Activated CD4-positive, alpha-beta T cell treated with anti-CD3 and anti-CD28 coated beads for 1 hour (primary cell): ENCODE measurements around the gene TPM3.
"Not testable (repeated sequence)": the region's sequence is repeated elsewhere in the genome, so short reads cannot be mapped to it uniquely, and the experiment has no call there.

ENCODE experiments used
- DNase-seq: peaks from one replicate; pipeline ENCODE4 v3.0.0-alpha.2; 2020

Gene TPM3

GRCh38 chr1:154191990-154192461 lies at the start of gene TPM3:
Gene TPM3, minus strand, starts transcription at chr1:154192100. Its CDS starts 82 bp downstream, at chr1:154192018.
- no peak for DNase-seq

GRCh38 chr1:154240294-154240833 lies 48.5 kb upstream of the TPM3 start:
- DNase-seq, result no peak

GRCh38 chr1:154239491-154239890 lies 47.6 kb upstream of the TPM3 start:
- no peak for DNase-seq

GRCh38 chr1:154237880-154238506 lies 46.1 kb upstream of the TPM3 start:
- no peak for DNase-seq

- no peak for DNase-seq
These were observed 45.5 kb upstream of the TPM3 start for GRCh38 chr1:154237435-154237834.

GRCh38 chr1:154236855-154237254 lies 45.0 kb upstream of the TPM3 start:
- DNase-seq, result no peak

- not testable (repeated sequence) for DNase-seq
These were observed 41.2 kb upstream of the TPM3 start for GRCh38 chr1:154233127-154233526.

GRCh38 chr1:154231112-154231511 lies 39.2 kb upstream of the TPM3 start:
- not testable (repeated sequence) for DNase-seq

GRCh38 chr1:154225370-154225769 lies 33.5 kb upstream of the TPM3 start:
- DNase-seq, result no peak

GRCh38 chr1:154223621-154224020 lies 31.7 kb upstream of the TPM3 start:
- no peak for DNase-seq

- no peak for DNase-seq
These were observed 31.0 kb upstream of the TPM3 start for GRCh38 chr1:154222918-154223317.

- no peak for DNase-seq
These were observed 30.6 kb upstream of the TPM3 start for GRCh38 chr1:154222518-154222917.

- DNase-seq, result peak; percentile 63
These were observed 29.5 kb upstream of the TPM3 start for GRCh38 chr1:154221278-154222001.

GRCh38 chr1:154220970-154221277 lies 29.0 kb upstream of the TPM3 start:
- no peak for DNase-seq

GRCh38 chr1:154220071-154220969 lies 28.4 kb upstream of the TPM3 start, which contains the start of gene UBAP2L:
Gene UBAP2L, plus strand, starts transcription at chr1:154220955. Its CDS starts 4,169 bp downstream, at chr1:154225124.
- DNase-seq, result peak; percentile 99

GRCh38 chr1:154219541-154219940 lies 27.6 kb upstream of the TPM3 start:
- DNase-seq, result no peak

- DNase-seq, result no peak
These were observed 26.6 kb upstream of the TPM3 start for GRCh38 chr1:154218545-154218944.

- DNase-seq, result no peak
These were observed 21.4 kb upstream of the TPM3 start for GRCh38 chr1:154213274-154213673.

GRCh38 chr1:154212083-154212482 lies 20.2 kb upstream of the TPM3 start:
- no peak for DNase-seq

GRCh38 chr1:154208677-154209388 lies 16.9 kb upstream of the TPM3 start:
- no peak for DNase-seq

- DNase-seq, result no peak
These were observed 15.4 kb upstream of the TPM3 start for GRCh38 chr1:154207262-154207661.

- DNase-seq, result no peak
These were observed 14.3 kb upstream of the TPM3 start, which contains the start of gene CFAP141 for GRCh38 chr1:154206196-154206595. Gene CFAP141, minus strand, starts transcription at chr1:154206333. Its CDS starts 26 bp downstream, at chr1:154206307.
